CD14-positive monocyte (primary cell): ENCODE measurements around the gene EDN3. TPM values are rescaled to one million over a fixed set of nuclear protein-coding genes. Genes with fewer than 3 reads are reported as not detected.

ENCODE experiments used
- DNase-seq, 3 donors: peaks; one replicate each; pipeline ENCODE4 v3.0.0-alpha.2; 2011 to 2022
- H2AFZ ChIP-seq: 2 replicates; pipeline ENCODE4 v1.6.0; 2012; ENCODE audit warnings: mild to moderate bottlenecking, low read depth, low read length, inconsistent platforms; ENCODE audit not compliant: insufficient read depth, poor library complexity, severe bottlenecking
- H3K27ac ChIP-seq, 2 donors: 1 replicate in 1 of 2; 2 replicates in 1 of 2; pipeline ENCODE4 v1.5.1; 2012 to 2013; ENCODE audit warnings: low read length in 2 of 2, control low read depth in 1 of 2, inconsistent platforms in 1 of 2, low read depth in 1 of 2, mild to moderate bottlenecking in 1 of 2
- H3K27me3 ChIP-seq, 2 donors: one replicate each; pipeline versions ENCODE4 v1.6.0 to v1.6.1; 2011 to 2013; ENCODE audit warnings: low read length in 2 of 2; ENCODE audit not compliant: control insufficient read depth in 2 of 2, insufficient read depth in 2 of 2
- H3K36me3 ChIP-seq, 2 donors: replicated peaks in 1 of 2; 1 replicate in 1 of 2; 2 replicates in 1 of 2; pipeline versions ENCODE4 v1.5.1 to v1.6.1; 2012 to 2013; ENCODE audit warnings: low read length in 2 of 2, control low read depth in 1 of 2, inconsistent platforms in 1 of 2, mild to moderate bottlenecking in 1 of 2; ENCODE audit not compliant: insufficient read depth in 2 of 2, control insufficient read depth in 1 of 2
- H3K4me1 ChIP-seq, 2 donors: 1 replicate in 1 of 2; 2 replicates in 1 of 2; pipeline versions ENCODE4 v1.5.1 to v1.6.1; 2012 to 2013; ENCODE audit warnings: low read length in 2 of 2, control low read depth in 1 of 2, inconsistent platforms in 1 of 2, mild to moderate bottlenecking in 1 of 2, moderate library complexity in 1 of 2; ENCODE audit not compliant: insufficient read depth in 2 of 2, control insufficient read depth in 1 of 2
- H3K4me2 ChIP-seq: replicated peaks from 2 replicates; pipeline ENCODE3; 2012; ENCODE audit warnings: low read length, moderate library complexity, mild to moderate bottlenecking; ENCODE audit not compliant: poor library complexity, severe bottlenecking; ENCODE audit errors: extremely low read depth
- H3K4me3 ChIP-seq, 3 experiments: fragments of 200-600 bp in 1 of 3; sonication (generic) in 1 of 3; replicated peaks in 1 of 3; 1 replicate in 2 of 3; 2 replicates in 1 of 3; pipeline ENCODE4 v1.5.1; 2011 to 2013; ENCODE audit warnings: low read length in 3 of 3, mild to moderate bottlenecking in 3 of 3, control low read depth in 2 of 3, low read depth in 2 of 3, inconsistent platforms in 1 of 3, moderate library complexity in 1 of 3
- H3K79me2 ChIP-seq: 2 replicates; pipeline ENCODE4 v1.6.0; 2012; ENCODE audit warnings: mild to moderate bottlenecking, control low read depth, inconsistent platforms, low read length, moderate library complexity; ENCODE audit not compliant: insufficient read depth
- H3K9ac ChIP-seq: 2 replicates; pipeline ENCODE4 v1.6.0; 2017; ENCODE audit warnings: low read length, mild to moderate bottlenecking; ENCODE audit not compliant: insufficient read depth, poor library complexity, severe bottlenecking
- H3K9me3 ChIP-seq, 2 donors: replicated peaks in 1 of 2; 1 replicate in 1 of 2; 2 replicates in 1 of 2; pipeline versions ENCODE4 v1.5.1 to v1.6.1; 2012 to 2013; ENCODE audit warnings: low read length in 2 of 2, control low read depth in 1 of 2; ENCODE audit not compliant: control insufficient read depth in 1 of 2, insufficient read depth in 1 of 2
- H4K20me1 ChIP-seq: 2 replicates; pipeline ENCODE4 v1.6.0; 2012; ENCODE audit warnings: mild to moderate bottlenecking, low read length, control low read depth, moderate library complexity; ENCODE audit not compliant: insufficient read depth
- H3K27ac Mint-ChIP-seq, 7 donors: one replicate each; pipeline ENCODE4 v1.8.0; 2020; ENCODE audit warnings: mild to moderate bottlenecking in 7 of 7, mixed read lengths in 7 of 7, moderate library complexity in 6 of 7, inconsistent platforms in 2 of 7
- H3K27me3 Mint-ChIP-seq, 3 donors: one replicate each; pipeline ENCODE4 v1.8.0; 2021 to 2022; ENCODE audit warnings: low read depth in 3 of 3, mild to moderate bottlenecking in 3 of 3, mixed read lengths in 3 of 3, moderate library complexity in 3 of 3, inconsistent platforms in 1 of 3
- H3K36me3 Mint-ChIP-seq, 2 donors: one replicate each; pipeline ENCODE4 v1.8.0; 2020; ENCODE audit warnings: mixed read lengths in 2 of 2, inconsistent platforms in 1 of 2, mild to moderate bottlenecking in 1 of 2
- H3K4me1 Mint-ChIP-seq: one replicate; pipeline ENCODE4 v1.8.0; 2020; ENCODE audit warnings: mild to moderate bottlenecking, mixed read lengths
- H3K4me3 Mint-ChIP-seq, 2 donors: one replicate each; pipeline ENCODE4 v1.8.0; 2020; ENCODE audit warnings: mild to moderate bottlenecking in 2 of 2, mixed read lengths in 2 of 2, moderate library complexity in 1 of 2
- H3K9me3 Mint-ChIP-seq, 7 donors: one replicate each; pipeline ENCODE4 v1.8.0; 2020 to 2022; ENCODE audit warnings: mixed read lengths in 7 of 7, mild to moderate bottlenecking in 6 of 7, moderate library complexity in 6 of 7, inconsistent platforms in 2 of 7
- WGBS: methylation state at CpG from one replicate; pipeline ENCODE4 v1.1.5; 2013; ENCODE audit warnings: missing lambda C conversion rate; ENCODE audit not compliant: insufficient coverage; 5-methylcytosine and 5-hydroxymethylcytosine counted together
- intact Hi-C, 2 donors: fragments of 100-400 bp; cut with micrococcal nuclease; formaldehyde crosslinking; loops; one replicate each; pipeline versions ENCODE4 v1.15.0 to v1.15.1; 2023
- polyA plus RNA-seq, 3 donors: library from polyadenylated mRNA; depleted of rRNA in 1 of 3; unstranded in 2 of 3; stranded (reverse) in 1 of 3; fragments of 300-500 nt in 2 of 3; fragments of >200 nt in 1 of 3; fragmentation: Illumina TruSeq in 2 of 3; gene quantifications; 1 replicate in 2 of 3; 2 replicates in 1 of 3; pipeline ENCODE4 v1.2.3, GENCODE V29; 2012 to 2021
- TF ChIP-seq, protein P1 (sequence below): fragments of 200-600 bp; IDR thresholded peaks from one replicate; pipeline ENCODE4 v1.8.0; 2022; ENCODE audit warnings: antibody characterized with exemption, mild to moderate bottlenecking

The EDN3 gene
- polyA plus RNA-seq, 3 donors = not detected

DNA sequence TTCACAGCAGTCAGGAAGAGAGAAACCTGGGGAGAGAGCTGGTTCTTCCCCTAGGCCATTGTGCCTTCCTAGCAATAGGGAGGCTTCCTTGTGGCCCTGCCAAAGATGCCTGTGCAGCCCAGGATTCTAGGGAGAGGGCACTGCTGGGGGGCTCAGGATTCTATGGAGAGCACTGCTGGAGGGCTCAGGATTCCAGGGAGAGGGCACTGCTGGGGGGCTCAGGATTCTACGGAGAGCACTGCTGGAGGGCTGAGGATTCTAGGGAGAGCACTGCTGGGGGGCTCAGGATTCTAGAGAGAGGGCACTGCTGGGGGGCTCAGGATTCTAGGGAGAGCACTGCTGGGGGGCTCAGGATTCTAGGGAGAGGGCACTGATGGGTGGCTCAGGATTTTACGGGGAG is 25.8 kb downstream of the EDN3 start:
- Mint-ChIP-seq H3K27ac (no peak overlapping the region), H3K9me3 (no peaks in the 10 kb centered on the region)
- H3K4me1 ChIP-seq = no peaks in the 10 kb centered on the region

DNA sequence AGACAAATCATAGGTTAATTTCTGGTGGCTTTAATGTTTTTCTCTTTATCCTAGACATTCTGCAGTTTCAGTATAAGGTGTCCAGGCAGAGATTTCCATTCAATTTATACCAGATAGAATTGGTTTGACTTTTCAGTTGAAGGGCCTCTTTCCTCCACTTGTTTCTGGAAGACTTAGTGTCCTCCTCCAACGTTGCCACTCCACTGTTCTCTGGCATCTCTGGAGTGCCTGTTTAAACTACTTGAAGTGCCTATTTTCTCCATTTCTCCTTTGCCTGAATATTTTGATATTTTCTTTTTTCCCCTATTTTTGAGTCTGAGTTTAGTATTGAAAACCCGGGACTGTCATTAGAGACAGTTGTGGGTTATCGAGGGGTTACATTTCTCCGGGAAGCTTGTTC is 27.7 kb downstream of the EDN3 start:
- Histone ChIP-seq H2AFZ (no peak overlapping the region), H3K79me2 (no peaks in the 10 kb centered on the region), H3K9ac (no peak overlapping the region), H3K27ac (no peak overlapping the region), H3K9me3 (no peaks in the 10 kb centered on the region), H3K36me3 (no peaks in the 10 kb centered on the region), H3K4me3 (no peak overlapping the region), H3K4me2 (no peak overlapping the region), H3K27me3 (no peaks in the 10 kb centered on the region), H3K4me1 (no peaks in the 10 kb centered on the region), H4K20me1 (no peaks in the 10 kb centered on the region)
- Mint-ChIP-seq H3K36me3 (no peaks in the 10 kb centered on the region), H3K27me3 (peaks cover 2 to 7% (median 7%) of the 10 kb centered on the region in 3 donors), H3K9me3 (no peaks in the 10 kb centered on the region), H3K4me3 (no peak overlapping the region), H3K27ac (no peak overlapping the region), H3K4me1 (no peaks in the 10 kb centered on the region)
- intact Hi-C loops = no loop called here
- no peak for DNase-seq
- TF ChIP-seq, protein P1, sequence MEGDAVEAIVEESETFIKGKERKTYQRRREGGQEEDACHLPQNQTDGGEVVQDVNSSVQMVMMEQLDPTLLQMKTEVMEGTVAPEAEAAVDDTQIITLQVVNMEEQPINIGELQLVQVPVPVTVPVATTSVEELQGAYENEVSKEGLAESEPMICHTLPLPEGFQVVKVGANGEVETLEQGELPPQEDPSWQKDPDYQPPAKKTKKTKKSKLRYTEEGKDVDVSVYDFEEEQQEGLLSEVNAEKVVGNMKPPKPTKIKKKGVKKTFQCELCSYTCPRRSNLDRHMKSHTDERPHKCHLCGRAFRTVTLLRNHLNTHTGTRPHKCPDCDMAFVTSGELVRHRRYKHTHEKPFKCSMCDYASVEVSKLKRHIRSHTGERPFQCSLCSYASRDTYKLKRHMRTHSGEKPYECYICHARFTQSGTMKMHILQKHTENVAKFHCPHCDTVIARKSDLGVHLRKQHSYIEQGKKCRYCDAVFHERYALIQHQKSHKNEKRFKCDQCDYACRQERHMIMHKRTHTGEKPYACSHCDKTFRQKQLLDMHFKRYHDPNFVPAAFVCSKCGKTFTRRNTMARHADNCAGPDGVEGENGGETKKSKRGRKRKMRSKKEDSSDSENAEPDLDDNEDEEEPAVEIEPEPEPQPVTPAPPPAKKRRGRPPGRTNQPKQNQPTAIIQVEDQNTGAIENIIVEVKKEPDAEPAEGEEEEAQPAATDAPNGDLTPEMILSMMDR = no peak
- 100% methylated on average over 2 of the region's 4 CpGs for WGBS

More for the DNA sequence above, 25.8 kb downstream of the EDN3 start:
- intact Hi-C loops = no loop called here
- no peak for DNase-seq
- Histone ChIP-seq H3K9ac (no peak overlapping the region), H3K36me3 (no peaks in the 10 kb centered on the region), H3K79me2 (no peaks in the 10 kb centered on the region), H3K27ac (no peak overlapping the region), H3K4me2 (no peak overlapping the region), H3K9me3 (no peaks in the 10 kb centered on the region), H3K27me3 (no peaks in the 10 kb centered on the region), H3K4me3 (no peak overlapping the region), H2AFZ (no peak overlapping the region), H4K20me1 (no peaks in the 10 kb centered on the region)
- Mint-ChIP-seq H3K4me1 (no peaks in the 10 kb centered on the region), H3K36me3 (no peaks in the 10 kb centered on the region), H3K4me3 (no peak overlapping the region), H3K27me3 (peaks cover 4 to 11% (median 9%) of the 10 kb centered on the region in 3 donors)
- 100% methylated on average over 2 of the region's 2 CpGs for WGBS
- TF ChIP-seq, protein P1 = no peak
